NT2/D1 (cell line): ENCODE data around the gene ALG10B.

Experiments
- SUZ12 ChIP-seq: IDR thresholded peaks from 2 replicates; pipeline ENCODE4 v1.6.1; 2011; ENCODE audit not compliant: insufficient read length, insufficient read depth; ENCODE audit errors: extremely low read depth
- ZNF274 ChIP-seq: IDR thresholded peaks from 2 replicates; pipeline ENCODE4 v1.6.1; 2011; ENCODE audit warnings: mild to moderate bottlenecking, low read depth, low read length

GRCh38 chr12:38328306-38328895, 11.8 kb downstream of the ALG10B start:
- TF ChIP-seq ZNF274 (no peak), SUZ12 (no peak)
